ENCODE data around the gene GFI1B. TPM values are rescaled to one million over a fixed set of nuclear protein-coding genes. Genes with fewer than 3 reads are reported as not detected.

Gene GFI1B
- total RNA-seq, 2 experiments from 2014 or later: not detected

GRCh38 chr9:133004091-133004998 lies 25.9 kb downstream of the GFI1B start:
- Mint-ChIP-seq H3K4me1 (ENCODE audit: low read depth) (no peaks in the 10 kb centered on the region), H3K27me3 (peaks cover 38% of the 10 kb centered on the region), H3K4me3 (no peak overlapping the region), H3K9me3 (no peaks in the 10 kb centered on the region), H3K36me3 (ENCODE audit: low read depth) (no peaks in the 10 kb centered on the region), H3K27ac (no peak overlapping the region)
- CTCF ChIA-PET: interaction anchor here (3.9 kb wide), 1 partner anchor 18 kb away, joined by 20 read pairs; no protein-coding TSS in a partner anchor
- TF ChIP-seq, protein P1, sequence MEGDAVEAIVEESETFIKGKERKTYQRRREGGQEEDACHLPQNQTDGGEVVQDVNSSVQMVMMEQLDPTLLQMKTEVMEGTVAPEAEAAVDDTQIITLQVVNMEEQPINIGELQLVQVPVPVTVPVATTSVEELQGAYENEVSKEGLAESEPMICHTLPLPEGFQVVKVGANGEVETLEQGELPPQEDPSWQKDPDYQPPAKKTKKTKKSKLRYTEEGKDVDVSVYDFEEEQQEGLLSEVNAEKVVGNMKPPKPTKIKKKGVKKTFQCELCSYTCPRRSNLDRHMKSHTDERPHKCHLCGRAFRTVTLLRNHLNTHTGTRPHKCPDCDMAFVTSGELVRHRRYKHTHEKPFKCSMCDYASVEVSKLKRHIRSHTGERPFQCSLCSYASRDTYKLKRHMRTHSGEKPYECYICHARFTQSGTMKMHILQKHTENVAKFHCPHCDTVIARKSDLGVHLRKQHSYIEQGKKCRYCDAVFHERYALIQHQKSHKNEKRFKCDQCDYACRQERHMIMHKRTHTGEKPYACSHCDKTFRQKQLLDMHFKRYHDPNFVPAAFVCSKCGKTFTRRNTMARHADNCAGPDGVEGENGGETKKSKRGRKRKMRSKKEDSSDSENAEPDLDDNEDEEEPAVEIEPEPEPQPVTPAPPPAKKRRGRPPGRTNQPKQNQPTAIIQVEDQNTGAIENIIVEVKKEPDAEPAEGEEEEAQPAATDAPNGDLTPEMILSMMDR (IDR thresholded peaks at IDR 0.05): no peak
- POLR2A ChIA-PET: no interaction called here
- no peak for DNase-seq
- intact Hi-C loops (cut with micrococcal nuclease): no loop called here
- no peak for ATAC-seq

DNA sequence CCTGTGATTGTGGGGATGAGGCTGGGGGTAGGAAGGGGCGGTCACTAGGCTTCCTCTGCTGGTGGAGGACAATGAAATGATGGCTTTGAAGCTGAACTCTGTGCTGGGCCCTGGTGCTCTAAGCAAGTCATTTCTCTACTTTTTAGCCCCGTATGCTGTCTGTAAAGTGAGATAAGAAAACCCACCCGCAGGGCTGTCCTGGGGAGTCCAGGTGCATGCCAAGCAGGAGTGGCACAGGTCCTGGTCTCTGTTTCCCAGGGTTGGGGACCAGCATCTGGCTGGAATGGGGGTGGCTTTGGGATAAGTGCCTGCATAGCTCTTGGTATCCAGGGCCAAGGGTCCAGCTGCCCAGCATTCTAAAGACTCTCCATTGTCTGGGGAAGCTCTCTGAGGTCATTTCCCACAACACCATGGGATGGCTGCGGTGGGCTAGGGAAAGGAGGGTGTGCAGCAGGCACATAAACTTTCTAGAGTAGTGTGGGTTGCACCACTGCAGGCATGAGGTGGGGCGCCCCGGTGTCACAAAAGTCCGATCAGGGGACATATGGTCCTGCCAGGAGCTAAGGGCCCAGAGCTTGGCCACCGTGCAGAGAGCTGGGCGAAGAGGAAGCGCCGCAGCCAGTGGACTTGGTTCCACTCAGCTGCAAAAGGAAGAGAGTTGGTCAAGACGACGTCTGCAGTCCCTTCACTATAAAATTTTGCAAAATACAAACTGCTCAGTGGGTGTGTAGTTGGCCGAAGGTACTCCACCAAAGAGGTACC lies 26.7 kb downstream of the GFI1B start:
- peaks cover 40% of the 10 kb centered on the region for H3K27me3 Mint-ChIP-seq
- TF ChIP-seq, protein P1 (IDR thresholded peaks at IDR 0.05): no peak
- no peaks in the 10 kb centered on the region for H3K9me3 Mint-ChIP-seq
- H3K27ac Mint-ChIP-seq: no peak overlapping the region
- CTCF ChIA-PET: interaction anchor here (3.9 kb wide), 1 partner anchor 17 kb away, joined by 20 read pairs; no protein-coding TSS in a partner anchor
- H3K36me3 Mint-ChIP-seq (ENCODE audit: low read depth): no peaks in the 10 kb centered on the region
- intact Hi-C loops (cut with micrococcal nuclease): no loop called here
- H3K4me1 Mint-ChIP-seq (ENCODE audit: low read depth): no peaks in the 10 kb centered on the region
- no peak overlapping the region for H3K4me3 Mint-ChIP-seq
- POLR2A ChIA-PET: no interaction called here
- ATAC-seq: no peak
- DNase-seq: no peak

GRCh38 chr9:133005957-133006356 lies 27.5 kb downstream of the GFI1B start:
- H3K4me3 Mint-ChIP-seq: no peak overlapping the region
- no peaks in the 10 kb centered on the region for H3K36me3 Mint-ChIP-seq (ENCODE audit: low read depth)
- peaks cover 36% of the 10 kb centered on the region for H3K27me3 Mint-ChIP-seq
- DNase-seq (no peak), ATAC-seq (no peak)
- H3K4me1 Mint-ChIP-seq (ENCODE audit: low read depth): no peaks in the 10 kb centered on the region
- CTCF ChIA-PET: interaction anchor here (3.9 kb wide), 1 partner anchor 17 kb away, joined by 20 read pairs; no protein-coding TSS in a partner anchor
- intact Hi-C loops (cut with micrococcal nuclease): no loop called here
- POLR2A ChIA-PET: no interaction called here
- no peak overlapping the region for H3K27ac Mint-ChIP-seq
- H3K9me3 Mint-ChIP-seq: no peaks in the 10 kb centered on the region
- TF ChIP-seq, protein P1 (IDR thresholded peaks at IDR 0.05): no peak

DNA sequence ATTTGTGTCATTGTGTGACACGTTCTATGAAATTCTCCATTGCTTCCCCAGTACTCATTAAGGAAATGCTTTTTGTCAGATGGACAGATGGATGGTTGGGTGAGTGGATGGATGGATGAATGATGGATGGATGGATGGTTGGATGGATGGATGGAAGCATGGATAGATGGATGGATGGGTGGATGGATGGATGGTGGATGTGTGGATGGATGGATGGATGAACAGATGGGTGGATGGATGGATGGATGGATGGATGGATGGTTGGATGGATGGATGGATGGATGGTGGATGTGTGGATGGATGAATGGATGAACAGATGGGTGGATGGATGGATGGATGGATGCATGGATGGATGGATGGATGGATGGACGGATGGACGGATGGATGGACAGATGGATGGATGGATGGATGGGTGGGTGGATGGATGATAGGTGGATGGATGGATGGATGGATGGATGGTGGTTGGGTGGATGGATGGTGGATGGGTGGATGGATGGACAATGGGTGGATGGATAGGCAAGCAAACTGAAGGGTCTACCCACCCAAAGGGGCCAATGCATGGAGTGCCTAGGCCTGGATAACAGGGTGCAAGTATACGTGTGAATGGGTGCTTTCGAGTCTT lies 28.3 kb downstream of the GFI1B start:
- Mint-ChIP-seq H3K4me1 (ENCODE audit: low read depth) (no peaks in the 10 kb centered on the region), H3K27ac (no peak overlapping the region), H3K9me3 (no peaks in the 10 kb centered on the region), H3K36me3 (ENCODE audit: low read depth) (no peaks in the 10 kb centered on the region), H3K4me3 (no peak overlapping the region), H3K27me3 (peaks cover 38% of the 10 kb centered on the region)
- ChIA-PET POLR2A (no interaction called here), CTCF (no interaction called here)
- TF ChIP-seq, protein P1 (IDR thresholded peaks at IDR 0.05): no peak
- DNase-seq (no peak), ATAC-seq (no peak)
- intact Hi-C loops (cut with micrococcal nuclease): no loop called here
